Effector memory CD4-positive, alpha-beta T cell (primary cell): ENCODE measurements around the gene C1orf50.
"Not testable (repeated sequence)": the region's sequence is repeated elsewhere in the genome, so short reads cannot be mapped to it uniquely, and the experiment has no call there.

Experiments used
- DNase-seq, 3 donors: peaks; one replicate each; pipeline ENCODE4 v3.0.0-alpha.2; 2020
- H3K27ac ChIP-seq: 2 replicates; pipeline ENCODE4 v1.7.0; 2013; ENCODE audit warnings: mild to moderate bottlenecking, low read length, moderate library complexity; ENCODE audit not compliant: insufficient read depth, poor library complexity, severe bottlenecking
- H3K27me3 ChIP-seq: replicated peaks from 2 replicates; pipeline ENCODE4 v1.7.0; 2013; ENCODE audit warnings: mild to moderate bottlenecking, low read length; ENCODE audit not compliant: insufficient read depth, control insufficient read depth, poor library complexity, severe bottlenecking
- H3K36me3 ChIP-seq: 2 replicates; pipeline ENCODE4 v1.7.0; 2013; ENCODE audit warnings: mild to moderate bottlenecking, low read length, moderate library complexity; ENCODE audit not compliant: control insufficient read depth, insufficient read depth
- H3K4me1 ChIP-seq: 2 replicates; pipeline ENCODE4 v1.7.0; 2013; ENCODE audit warnings: low read length, mild to moderate bottlenecking; ENCODE audit not compliant: control insufficient read depth, insufficient read depth, poor library complexity, severe bottlenecking
- H3K4me3 ChIP-seq: 2 replicates; pipeline ENCODE4 v1.7.0; 2013; ENCODE audit warnings: low read length, low read depth, mild to moderate bottlenecking; ENCODE audit not compliant: insufficient read depth, poor library complexity, severe bottlenecking
- H3K9me3 ChIP-seq: 2 replicates; pipeline ENCODE4 v1.7.0; 2013; ENCODE audit warnings: mild to moderate bottlenecking, low read length, moderate library complexity; ENCODE audit not compliant: control insufficient read depth

Gene C1orf50

DNA sequence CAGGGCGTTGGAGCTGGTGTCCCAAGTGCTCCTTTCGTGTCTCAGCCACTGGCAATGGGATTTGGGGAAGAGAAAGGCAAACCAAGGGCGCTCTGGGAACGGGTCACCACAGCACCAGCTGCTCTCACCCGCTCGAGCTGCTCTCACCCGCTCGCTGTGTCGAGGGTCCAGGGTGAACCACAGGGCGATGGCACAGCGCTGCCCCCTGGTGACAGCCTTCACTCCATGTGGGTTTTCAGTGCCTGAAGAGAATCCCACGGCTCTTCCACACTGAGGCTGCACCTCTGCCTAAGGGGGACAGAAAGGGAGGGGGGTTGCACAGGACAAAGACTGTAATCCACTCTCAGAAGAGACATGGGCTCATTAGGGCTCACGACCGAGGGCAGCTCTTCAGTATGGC, 19.9 kb upstream of the C1orf50 start:
- peak in 1 of 3 donors; percentile 23 for DNase-seq
- Histone ChIP-seq H3K27ac (no peak overlapping the region), H3K4me3 (no peak overlapping the region), H3K4me1 (no peaks in the 10 kb centered on the region), H3K36me3 (peaks cover 33% of the 10 kb centered on the region), H3K9me3 (no peaks in the 10 kb centered on the region), H3K27me3 (no peaks in the 10 kb centered on the region)

DNA sequence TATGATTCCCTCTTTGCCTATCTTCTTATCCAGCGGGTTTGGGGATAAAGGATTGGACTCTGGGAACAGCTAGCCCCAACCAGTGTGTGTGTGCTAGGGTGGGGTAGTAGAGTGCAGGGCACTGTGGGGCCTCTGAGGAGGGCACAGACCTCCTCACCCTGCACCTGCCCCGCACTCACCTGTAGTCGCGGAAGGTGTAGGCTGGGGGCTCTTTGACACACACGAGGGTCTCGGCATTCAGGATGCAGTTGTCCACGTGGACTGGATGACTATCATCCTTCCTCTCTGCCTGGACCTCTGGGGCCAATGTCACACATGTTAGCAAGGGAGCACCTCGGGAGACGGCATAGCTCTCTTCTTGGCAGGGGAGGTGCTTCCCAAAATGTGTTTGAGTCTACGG, 19.0 kb upstream of the C1orf50 start:
- no peaks in the 10 kb centered on the region for H3K9me3 ChIP-seq
- no peak for DNase-seq
- H3K27me3 ChIP-seq = no peaks in the 10 kb centered on the region
- H3K4me1 ChIP-seq = no peaks in the 10 kb centered on the region
- peaks cover 42% of the 10 kb centered on the region for H3K36me3 ChIP-seq
- no peak overlapping the region for H3K27ac ChIP-seq
- no peak overlapping the region for H3K4me3 ChIP-seq

DNA sequence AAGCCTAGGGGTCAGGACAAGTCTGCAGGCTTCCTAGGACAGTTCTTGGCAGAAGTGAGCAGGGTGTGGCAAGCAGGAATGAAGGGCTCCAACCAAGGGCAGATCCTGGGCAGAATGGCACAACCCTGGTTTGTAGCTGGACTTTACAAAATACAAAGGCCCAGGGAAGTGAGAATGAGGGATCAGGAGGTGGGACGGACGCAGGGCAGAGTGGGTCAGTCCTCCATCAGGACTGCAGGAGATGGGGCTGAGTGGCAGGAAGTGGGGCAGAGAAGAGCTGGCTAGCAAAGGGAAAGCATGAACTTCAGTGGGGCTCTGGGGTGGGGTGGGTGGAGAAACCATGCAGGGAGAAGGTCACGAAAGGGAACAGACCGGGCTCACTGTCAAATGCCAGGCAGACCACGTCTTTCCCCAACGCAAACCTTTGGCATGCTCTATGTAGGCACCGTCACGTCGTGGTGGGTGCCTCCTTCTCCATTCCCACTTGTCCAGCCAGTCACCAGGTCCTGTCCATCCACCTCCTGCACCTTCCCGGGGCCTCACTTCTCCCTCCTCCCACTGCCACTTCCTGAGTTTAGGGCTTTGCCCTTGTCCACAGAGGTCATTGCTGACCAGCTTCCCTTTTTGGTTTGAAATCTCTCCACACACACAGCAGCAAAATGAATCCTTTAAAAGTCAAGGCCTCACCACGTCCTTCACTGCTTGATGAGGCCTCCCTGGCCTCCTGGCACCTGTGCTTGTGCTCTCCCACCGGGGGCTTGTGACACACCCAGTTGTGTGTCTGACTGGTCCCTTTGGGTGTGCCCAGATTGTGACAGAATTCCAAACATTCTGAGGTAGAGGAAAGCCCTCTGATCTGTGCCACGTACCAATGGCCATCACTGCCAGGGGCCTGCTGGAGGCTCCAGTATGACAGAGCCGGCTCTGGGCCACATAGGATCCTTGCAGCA, 18.3 kb upstream of the C1orf50 start:
- no peaks in the 10 kb centered on the region for H3K4me1 ChIP-seq
- DNase-seq = no peak
- H3K4me3 ChIP-seq = no peak overlapping the region
- H3K9me3 ChIP-seq = no peaks in the 10 kb centered on the region
- no peak overlapping the region for H3K27ac ChIP-seq
- H3K27me3 ChIP-seq = no peaks in the 10 kb centered on the region
- peaks cover 46% of the 10 kb centered on the region for H3K36me3 ChIP-seq

DNA sequence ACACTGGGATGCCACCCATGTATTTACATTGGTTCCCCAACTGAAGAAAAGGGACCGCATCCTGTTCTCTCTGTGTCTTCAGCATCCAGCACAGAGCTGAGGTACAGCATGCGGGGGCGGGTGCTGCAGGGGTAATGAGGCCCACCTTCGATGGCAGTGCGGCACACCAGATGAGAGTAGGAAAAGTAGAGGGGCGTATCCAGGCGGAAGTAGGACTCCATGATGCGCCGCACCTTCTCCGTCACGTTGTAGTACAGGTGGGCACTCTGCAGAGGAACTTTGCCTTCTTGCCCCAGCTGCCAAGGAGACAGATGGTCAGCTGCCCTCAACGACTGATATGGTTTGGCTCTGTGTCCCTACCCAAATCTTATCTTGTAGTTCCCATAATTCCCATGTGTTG, 17.0 kb upstream of the C1orf50 start:
- DNase-seq = no peak
- no peak overlapping the region for H3K4me3 ChIP-seq
- H3K4me1 ChIP-seq = no peaks in the 10 kb centered on the region
- H3K27ac ChIP-seq = no peak overlapping the region
- H3K36me3 ChIP-seq = peaks cover 59% of the 10 kb centered on the region
- H3K27me3 ChIP-seq = no peaks in the 10 kb centered on the region
- H3K9me3 ChIP-seq = no peaks in the 10 kb centered on the region

DNA sequence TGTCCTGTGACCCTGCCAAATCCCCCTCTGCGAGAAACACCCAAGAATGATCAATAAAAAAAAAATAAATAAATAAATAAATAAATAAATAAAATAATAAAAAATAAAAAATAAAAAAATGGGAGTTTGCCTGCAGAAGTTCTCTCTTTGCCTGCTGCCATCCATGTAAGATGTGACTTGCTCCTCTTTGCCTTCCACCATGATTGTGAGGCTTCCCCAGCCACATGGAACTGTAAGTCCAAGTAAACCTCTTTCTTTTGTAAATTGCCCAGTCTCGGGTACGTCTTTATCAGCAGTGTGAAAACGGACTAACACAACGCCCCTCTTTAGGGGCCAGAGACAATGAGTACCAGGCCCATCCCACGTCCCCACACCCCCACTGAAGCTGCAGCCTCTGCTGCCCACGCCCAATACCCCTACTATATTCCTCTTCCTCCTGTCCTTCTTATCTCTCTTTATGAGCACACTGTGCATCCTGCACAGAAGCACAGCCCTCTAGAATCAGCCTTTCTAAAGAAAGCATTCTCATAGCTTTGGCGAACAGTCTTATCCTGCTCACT, 15.5 kb upstream of the C1orf50 start:
- not testable (repeated sequence) for H3K4me1 ChIP-seq, DNase-seq, H3K27ac ChIP-seq, H3K9me3 ChIP-seq, H3K27me3 ChIP-seq, H3K4me3 ChIP-seq
- peaks cover 70% of the 10 kb centered on the region for H3K36me3 ChIP-seq

DNA sequence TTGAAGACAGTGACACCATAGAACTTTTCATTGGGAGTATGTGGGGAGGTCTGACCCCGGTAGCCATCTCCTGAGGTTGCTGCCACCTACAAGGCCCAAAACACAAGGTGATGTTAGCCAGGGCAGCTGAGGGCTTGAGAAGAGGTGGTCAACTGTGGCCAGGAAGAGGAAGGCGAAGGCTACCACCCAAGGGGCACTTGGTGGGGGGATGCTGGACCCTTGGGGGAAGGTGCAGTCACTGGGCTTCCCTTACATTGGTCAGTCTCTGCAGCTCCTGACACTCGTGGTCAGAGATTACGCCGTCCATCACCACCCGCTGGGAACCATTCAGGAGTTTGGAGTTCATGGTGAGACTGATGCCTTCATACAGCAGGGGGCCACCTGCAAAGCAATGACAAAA, 14.8 kb upstream of the C1orf50 start:
- Histone ChIP-seq H3K4me3 (no peak overlapping the region), H3K9me3 (no peaks in the 10 kb centered on the region), H3K36me3 (peaks cover 72% of the 10 kb centered on the region), H3K4me1 (no peaks in the 10 kb centered on the region), H3K27ac (no peak overlapping the region), H3K27me3 (no peaks in the 10 kb centered on the region)
- DNase-seq = no peak

DNA sequence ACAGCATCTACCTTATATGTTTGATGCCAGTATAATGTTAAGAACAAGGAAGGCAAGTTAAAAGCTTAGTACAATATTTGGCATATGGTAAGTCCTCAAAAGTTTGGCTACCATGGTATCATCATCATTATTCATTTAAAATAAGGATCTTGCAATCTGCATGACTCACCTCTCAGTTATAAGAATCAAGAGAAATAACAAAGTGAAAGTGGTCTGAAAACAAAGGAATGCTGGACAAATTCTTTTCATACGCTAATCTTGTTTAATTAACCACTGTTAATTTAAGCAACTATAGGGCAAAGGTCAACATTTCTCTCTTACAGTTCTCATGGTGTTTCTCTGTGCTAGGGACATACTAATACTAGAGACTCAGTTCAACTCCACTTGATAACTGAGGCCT, 14.0 kb upstream of the C1orf50 start:
- Histone ChIP-seq H3K4me3 (no peak overlapping the region), H3K27me3 (no peaks in the 10 kb centered on the region), H3K4me1 (no peaks in the 10 kb centered on the region), H3K36me3 (peaks cover 80% of the 10 kb centered on the region), H3K9me3 (no peaks in the 10 kb centered on the region), H3K27ac (no peak overlapping the region)
- DNase-seq = no peak

DNA sequence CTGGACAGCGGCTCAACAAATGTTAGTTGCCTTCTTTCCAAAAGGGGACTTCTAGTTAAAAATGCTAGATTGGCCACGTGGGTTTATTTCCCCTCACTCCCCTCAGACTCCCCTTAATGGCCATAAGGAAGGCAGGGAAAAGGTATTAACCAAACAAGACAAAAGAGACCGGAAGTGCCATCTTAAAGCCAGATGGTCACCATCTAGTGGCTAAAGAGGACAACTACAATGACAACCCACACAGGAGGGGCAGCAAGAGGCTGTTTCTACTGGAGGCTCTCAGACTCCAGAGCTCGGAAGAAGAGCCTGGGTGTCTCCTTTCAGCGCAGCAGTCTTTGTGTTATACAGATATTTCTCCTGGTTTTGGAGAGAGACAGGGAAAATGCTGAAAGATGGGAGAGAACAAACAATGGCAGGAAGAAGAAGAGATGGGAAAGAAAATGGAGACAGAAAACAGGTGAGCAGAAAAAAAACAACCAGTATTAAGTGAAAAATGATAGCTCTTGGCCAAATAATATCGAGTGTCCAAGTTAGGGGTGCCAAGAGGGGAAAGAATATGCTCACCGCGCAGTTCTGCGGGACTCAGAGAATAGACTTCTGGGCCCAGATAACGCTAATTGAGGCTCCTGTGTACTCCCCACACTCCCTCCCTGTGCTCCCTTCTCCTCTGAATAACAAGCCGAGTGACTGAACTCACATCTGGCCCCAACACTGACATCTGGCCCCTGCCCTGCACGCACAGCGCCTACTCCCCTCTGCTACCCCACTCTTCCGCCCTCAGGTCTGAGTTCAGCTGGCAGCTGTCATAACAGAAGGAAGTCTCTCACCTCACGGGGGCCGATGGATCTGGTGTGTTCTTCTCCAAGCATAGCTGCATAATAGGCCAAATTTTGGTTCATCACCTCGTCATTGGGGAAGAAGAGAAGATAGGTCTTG, 9.8 kb upstream of the C1orf50 start:
- H3K4me3 ChIP-seq = no peak overlapping the region
- H3K4me1 ChIP-seq = no peaks in the 10 kb centered on the region
- no peaks in the 10 kb centered on the region for H3K9me3 ChIP-seq
- no peak overlapping the region for H3K27ac ChIP-seq
- no peaks in the 10 kb centered on the region for H3K27me3 ChIP-seq
- DNase-seq = no peak
- H3K36me3 ChIP-seq = peaks cover 67% of the 10 kb centered on the region

DNA sequence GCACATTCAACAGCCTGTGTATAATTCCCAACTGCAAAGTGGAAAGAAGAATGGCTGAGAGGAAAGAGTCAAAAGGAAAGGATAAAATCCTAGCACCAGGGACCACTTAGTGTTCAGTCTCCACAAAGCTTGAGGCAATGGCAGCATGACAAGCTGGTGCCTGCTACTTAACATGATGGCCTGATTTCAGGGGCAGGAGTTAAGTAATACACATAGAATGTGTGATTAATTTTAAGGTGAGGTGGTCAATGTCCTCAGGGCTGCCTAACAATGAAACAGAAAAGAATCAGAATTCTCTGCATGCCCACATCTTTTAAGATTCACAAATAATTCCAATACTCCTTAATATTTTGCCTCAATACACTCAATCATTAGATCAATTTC, 9.2 kb upstream of the C1orf50 start:
- Histone ChIP-seq H3K4me3 (no peak overlapping the region), H3K27ac (no peak overlapping the region), H3K4me1 (no peaks in the 10 kb centered on the region), H3K27me3 (no peaks in the 10 kb centered on the region), H3K36me3 (peaks cover 61% of the 10 kb centered on the region), H3K9me3 (no peaks in the 10 kb centered on the region)
- DNase-seq = no peak
